ENCODE results near the gene THAP11.
A peak's percentile ranks its signal among the peaks of the same experiment; 100 is the strongest.

Gene THAP11

GRCh38 chr16:67873435-67874370 lies 31.6 kb downstream of the THAP11 start:
- WGBS (ENCODE audit: extremely low coverage, insufficient coverage, low lambda C conversion rate): no CpG with 5 or more reads among the region's 23 CpGs
- Histone ChIP-seq H4K5ac (ENCODE audit: low read length) (no peak overlapping the region), H3K23ac (ENCODE audit: low read length) (no peak overlapping the region), H3K36me3 (ENCODE audit: control insufficient read depth, insufficient read depth, low read length) (peaks cover 16% of the 10 kb centered on the region), H2BK120ac (ENCODE audit: low read depth, low read length) (no peak overlapping the region), H3K27ac (ENCODE audit: low read depth, low read length) (no peak overlapping the region), H3K27me3 (ENCODE audit: insufficient read depth, low read length, poor library complexity) (no peaks in the 10 kb centered on the region), H2BK15ac (replicated peaks; ENCODE audit: low read depth) (no peak overlapping the region), H2AK5ac (ENCODE audit: low read length) (no peak overlapping the region), H3K79me2 (ENCODE audit: control insufficient read depth, insufficient read depth, low read length) (peaks cover 20% of the 10 kb centered on the region), H3K79me1 (ENCODE audit: low read length) (peaks cover 16% of the 10 kb centered on the region), H3K4me3 (ENCODE audit: low read length) (peak overlapping the region; percentile 85), H3K9ac (ENCODE audit: low read length) (peak overlapping the region; percentile 90), H4K8ac (ENCODE audit: low read depth, low read length) (no peak overlapping the region), H3K4me1 (ENCODE audit: control insufficient read depth, low read depth, low read length) (peaks cover 4% of the 10 kb centered on the region), H3K18ac (ENCODE audit: low read length) (peak overlapping the region; percentile 7), H3K4ac (ENCODE audit: low read depth, low read length) (no peak overlapping the region), H3K56ac (ENCODE audit: low read length) (peak overlapping the region; percentile 94), H3K4me2 (ENCODE audit: low read length) (peak overlapping the region; percentile 75), H2BK5ac (ENCODE audit: low read length) (no peak overlapping the region)
- DNase-seq: no peak

- Histone ChIP-seq H3K9ac (ENCODE audit: low read length) (peak overlapping the region; percentile 17), H2BK5ac (ENCODE audit: low read length) (no peak overlapping the region), H3K23ac (ENCODE audit: low read length) (no peak overlapping the region), H3K79me2 (ENCODE audit: control insufficient read depth, insufficient read depth, low read length) (peaks cover 20% of the 10 kb centered on the region), H2BK15ac (replicated peaks; ENCODE audit: low read depth) (no peak overlapping the region), H3K79me1 (ENCODE audit: low read length) (peaks cover 16% of the 10 kb centered on the region), H2BK120ac (ENCODE audit: low read depth, low read length) (no peak overlapping the region), H3K56ac (ENCODE audit: low read length) (peak overlapping the region; percentile 94), H3K27me3 (ENCODE audit: insufficient read depth, low read length, poor library complexity) (no peaks in the 10 kb centered on the region), H4K8ac (ENCODE audit: low read depth, low read length) (no peak overlapping the region), H3K36me3 (ENCODE audit: control insufficient read depth, insufficient read depth, low read length) (peaks cover 16% of the 10 kb centered on the region), H2AK5ac (ENCODE audit: low read length) (no peak overlapping the region), H4K5ac (ENCODE audit: low read length) (no peak overlapping the region), H3K18ac (ENCODE audit: low read length) (no peak overlapping the region), H3K4me3 (ENCODE audit: low read length) (no peak overlapping the region), H3K4ac (ENCODE audit: low read depth, low read length) (no peak overlapping the region), H3K27ac (ENCODE audit: low read depth, low read length) (no peak overlapping the region), H3K4me1 (ENCODE audit: control insufficient read depth, low read depth, low read length) (peaks cover 4% of the 10 kb centered on the region), H3K4me2 (ENCODE audit: low read length) (no peak overlapping the region)
- DNase-seq: no peak
- no CpG with 5 or more reads among the region's 3 CpGs for WGBS (ENCODE audit: extremely low coverage, insufficient coverage, low lambda C conversion rate)
These were observed 32.3 kb downstream of the THAP11 start for GRCh38 chr16:67874372-67874771.

GRCh38 chr16:67877064-67877463 lies 34.9 kb downstream of the THAP11 start:
- Histone ChIP-seq H4K8ac (ENCODE audit: low read depth, low read length) (no peak overlapping the region), H3K56ac (ENCODE audit: low read length) (no peak overlapping the region), H4K5ac (ENCODE audit: low read length) (no peak overlapping the region), H3K36me3 (ENCODE audit: control insufficient read depth, insufficient read depth, low read length) (peaks cover 25% of the 10 kb centered on the region), H3K4me3 (ENCODE audit: low read length) (no peak overlapping the region), H3K23ac (ENCODE audit: low read length) (no peak overlapping the region), H3K79me2 (ENCODE audit: control insufficient read depth, insufficient read depth, low read length) (peaks cover 20% of the 10 kb centered on the region), H3K4ac (ENCODE audit: low read depth, low read length) (no peak overlapping the region), H2BK15ac (replicated peaks; ENCODE audit: low read depth) (no peak overlapping the region), H3K79me1 (ENCODE audit: low read length) (peaks cover 16% of the 10 kb centered on the region), H3K9ac (ENCODE audit: low read length) (no peak overlapping the region), H3K4me2 (ENCODE audit: low read length) (no peak overlapping the region), H3K4me1 (ENCODE audit: control insufficient read depth, low read depth, low read length) (peaks cover 4% of the 10 kb centered on the region), H2BK120ac (ENCODE audit: low read depth, low read length) (no peak overlapping the region), H2AK5ac (ENCODE audit: low read length) (no peak overlapping the region), H3K18ac (ENCODE audit: low read length) (no peak overlapping the region), H3K27ac (ENCODE audit: low read depth, low read length) (no peak overlapping the region), H3K27me3 (ENCODE audit: insufficient read depth, low read length, poor library complexity) (no peaks in the 10 kb centered on the region), H2BK5ac (ENCODE audit: low read length) (no peak overlapping the region)
- WGBS (ENCODE audit: extremely low coverage, insufficient coverage, low lambda C conversion rate): no CpG with 5 or more reads among the region's 11 CpGs
- DNase-seq: no peak

- Histone ChIP-seq H3K27me3 (ENCODE audit: insufficient read depth, low read length, poor library complexity) (no peaks in the 10 kb centered on the region), H3K79me2 (ENCODE audit: control insufficient read depth, insufficient read depth, low read length) (peaks cover 20% of the 10 kb centered on the region), H3K56ac (ENCODE audit: low read length) (no peak overlapping the region), H2AK5ac (ENCODE audit: low read length) (no peak overlapping the region), H2BK5ac (ENCODE audit: low read length) (no peak overlapping the region), H3K9ac (ENCODE audit: low read length) (no peak overlapping the region), H3K18ac (ENCODE audit: low read length) (no peak overlapping the region), H4K5ac (ENCODE audit: low read length) (no peak overlapping the region), H3K23ac (ENCODE audit: low read length) (no peak overlapping the region), H2BK15ac (replicated peaks; ENCODE audit: low read depth) (no peak overlapping the region), H3K36me3 (ENCODE audit: control insufficient read depth, insufficient read depth, low read length) (peaks cover 29% of the 10 kb centered on the region), H3K4ac (ENCODE audit: low read depth, low read length) (no peak overlapping the region), H3K4me3 (ENCODE audit: low read length) (no peak overlapping the region), H3K4me2 (ENCODE audit: low read length) (no peak overlapping the region), H3K79me1 (ENCODE audit: low read length) (peaks cover 16% of the 10 kb centered on the region), H3K4me1 (ENCODE audit: control insufficient read depth, low read depth, low read length) (peaks cover 4% of the 10 kb centered on the region), H3K27ac (ENCODE audit: low read depth, low read length) (no peak overlapping the region), H4K8ac (ENCODE audit: low read depth, low read length) (no peak overlapping the region), H2BK120ac (ENCODE audit: low read depth, low read length) (no peak overlapping the region)
- WGBS (ENCODE audit: extremely low coverage, insufficient coverage, low lambda C conversion rate): no CpG with 5 or more reads among the region's 6 CpGs
- no peak for DNase-seq
These were observed 36.1 kb downstream of the THAP11 start for GRCh38 chr16:67878232-67878631.

- Histone ChIP-seq H3K4me3 (ENCODE audit: low read length) (no peak overlapping the region), H2BK5ac (ENCODE audit: low read length) (no peak overlapping the region), H3K79me1 (ENCODE audit: low read length) (peaks cover 13% of the 10 kb centered on the region), H2AK5ac (ENCODE audit: low read length) (no peak overlapping the region), H2BK120ac (ENCODE audit: low read depth, low read length) (no peak overlapping the region), H3K4me1 (ENCODE audit: control insufficient read depth, low read depth, low read length) (peaks cover 3% of the 10 kb centered on the region), H4K8ac (ENCODE audit: low read depth, low read length) (no peak overlapping the region), H2BK15ac (replicated peaks; ENCODE audit: low read depth) (no peak overlapping the region), H3K56ac (ENCODE audit: low read length) (no peak overlapping the region), H3K18ac (ENCODE audit: low read length) (no peak overlapping the region), H3K27ac (ENCODE audit: low read depth, low read length) (no peak overlapping the region), H3K4me2 (ENCODE audit: low read length) (no peak overlapping the region), H3K23ac (ENCODE audit: low read length) (no peak overlapping the region), H3K9ac (ENCODE audit: low read length) (no peak overlapping the region), H3K36me3 (ENCODE audit: control insufficient read depth, insufficient read depth, low read length) (peaks cover 29% of the 10 kb centered on the region), H4K5ac (ENCODE audit: low read length) (no peak overlapping the region), H3K27me3 (ENCODE audit: insufficient read depth, low read length, poor library complexity) (no peaks in the 10 kb centered on the region), H3K79me2 (ENCODE audit: control insufficient read depth, insufficient read depth, low read length) (peaks cover 15% of the 10 kb centered on the region), H3K4ac (ENCODE audit: low read depth, low read length) (no peak overlapping the region)
- no CpG with 5 or more reads among the region's 9 CpGs for WGBS (ENCODE audit: extremely low coverage, insufficient coverage, low lambda C conversion rate)
- no peak for DNase-seq
These were observed 36.7 kb downstream of the THAP11 start for GRCh38 chr16:67878846-67879245.

Measured in mesendoderm (in vitro differentiated cells).